Endothelial cell of umbilical vein (primary cell): Measurements from ENCODE around the gene LPP. TPM values are rescaled to one million over a fixed set of nuclear protein-coding genes. Genes with fewer than 3 reads are reported as not detected.

Experiments used
- BruUV-seq: library from RNA; stranded (reverse); fragments of 400-500 nt; replicated peaks from 2 replicates; lab custom pipeline; 2021; lab: Mats Ljungman, UMichigan
- CTCF ChIA-PET: fragments of 300-600, 350-600 bp; sonication (Branson Sonifier 250); formaldehyde crosslinking; loops from one replicate; lab custom pipeline; 2021; ENCODE audit warnings: antibody characterized with exemption, inconsistent platforms; lab: Charles Lee
- POLR2A ChIA-PET: fragments of 300-600, 350-600 bp; sonication (Branson Sonifier 250); formaldehyde crosslinking; loops from one replicate; lab custom pipeline; 2021; ENCODE audit warnings: antibody characterized with exemption, inconsistent platforms; lab: Charles Lee
- DNase-seq: peaks from one replicate; pipeline ENCODE4 v3.0.0-alpha.2; 2011; ENCODE audit warnings: low read depth, low spot score
- FAIRE-seq: peaks from 2 replicates; lab custom pipeline; 2011; peaks lifted over from hg19 to GRCh38; lab: Jason Lieb, UNC
- H2AFZ ChIP-seq: 2 replicates; pipeline ENCODE4 v1.6.0; 2012; ENCODE audit warnings: low read depth, low read length, control low read depth, inconsistent platforms
- H3K27ac ChIP-seq: 2 replicates; pipeline ENCODE4 v1.5.1; 2011; ENCODE audit warnings: low read depth, mild to moderate bottlenecking, control low read depth, low read length, moderate library complexity; ENCODE audit not compliant: insufficient read depth
- H3K27me3 ChIP-seq, 2 experiments: 2 replicates each; pipeline versions ENCODE4 v1.6.0 to v1.6.1; 2011; ENCODE audit warnings: low read length in 2 of 2, mixed read lengths in 1 of 2; ENCODE audit not compliant: control insufficient read depth in 2 of 2, insufficient read depth in 2 of 2
- H3K36me3 ChIP-seq, 2 experiments: 2 replicates in 1 of 2; 3 replicates in 1 of 2; pipeline ENCODE4 v1.5.1; 2011; ENCODE audit warnings: low read length in 2 of 2, mild to moderate bottlenecking in 1 of 2, moderate library complexity in 1 of 2; ENCODE audit not compliant: control insufficient read depth in 2 of 2, insufficient read depth in 2 of 2; ENCODE audit errors: extremely low read depth in 1 of 2
- H3K4me1 ChIP-seq: 3 replicates; pipeline ENCODE4 v1.5.1; 2011; ENCODE audit warnings: mild to moderate bottlenecking, low read length; ENCODE audit not compliant: control insufficient read depth, insufficient read depth; ENCODE audit errors: extremely low read depth
- H3K4me2 ChIP-seq: 2 replicates; pipeline ENCODE4 v1.6.1; 2011; ENCODE audit warnings: low read length, control low read depth, mixed read lengths; ENCODE audit not compliant: insufficient read depth
- H3K4me3 ChIP-seq, 3 experiments: fragments of 200-600 bp in 1 of 3; sonication (generic), shearing (Covaris generic) in 1 of 3; replicated peaks in 1 of 3; 2 replicates each; pipeline ENCODE4 v1.5.1; 2011 to 2016; ENCODE audit warnings: control low read depth in 3 of 3, low read length in 3 of 3, mild to moderate bottlenecking in 2 of 3, inconsistent platforms in 1 of 3, low read depth in 1 of 3, moderate library complexity in 1 of 3; ENCODE audit not compliant: insufficient read depth in 1 of 3
- H3K79me2 ChIP-seq: 2 replicates; pipeline ENCODE4 v1.6.0; 2012; ENCODE audit warnings: low read length, inconsistent platforms; ENCODE audit not compliant: control insufficient read depth, insufficient read depth
- H3K9ac ChIP-seq: replicated peaks from 2 replicates; pipeline ENCODE3; 2011; ENCODE audit warnings: low read length, control low read depth; ENCODE audit not compliant: insufficient read depth; ENCODE audit errors: extremely low read depth
- H3K9me1 ChIP-seq: replicated peaks from 3 replicates; pipeline ENCODE4 v1.6.0; 2011; ENCODE audit warnings: mild to moderate bottlenecking, low read length; ENCODE audit not compliant: control insufficient read depth, insufficient read depth; ENCODE audit errors: extremely low read depth
- H3K9me3 ChIP-seq: replicated peaks from 2 replicates; pipeline ENCODE4 v1.5.1; 2012; ENCODE audit warnings: low read length, inconsistent platforms; ENCODE audit not compliant: control insufficient read depth, insufficient read depth
- H4K20me1 ChIP-seq: replicated peaks from 2 replicates; pipeline ENCODE3; 2011; ENCODE audit warnings: mild to moderate bottlenecking, low read length; ENCODE audit not compliant: control insufficient read depth, insufficient read depth; ENCODE audit errors: extremely low read depth
- EZH2 ChIP-seq: IDR thresholded peaks from 2 replicates; pipeline ENCODE4 v1.6.1; 2012; ENCODE audit warnings: borderline replicate concordance, low read depth, mild to moderate bottlenecking, moderate library complexity, low read length, inconsistent platforms; ENCODE audit not compliant: severe bottlenecking
- FOS ChIP-seq: IDR thresholded peaks from 2 replicates; pipeline ENCODE4 v1.6.1; 2011; ENCODE audit warnings: mild to moderate bottlenecking, low read length, moderate library complexity, borderline replicate concordance; ENCODE audit not compliant: insufficient read depth
- GATA2 ChIP-seq: IDR thresholded peaks from 2 replicates; pipeline ENCODE4 v1.7.0; 2011; ENCODE audit warnings: low read depth, mild to moderate bottlenecking, moderate library complexity, mixed read lengths, low read length; ENCODE audit not compliant: insufficient read length, insufficient read depth
- JUN ChIP-seq: IDR thresholded peaks from 2 replicates; pipeline ENCODE4 v1.6.1; 2011; ENCODE audit warnings: borderline replicate concordance, low read depth; ENCODE audit not compliant: insufficient read length, insufficient read depth
- MAX ChIP-seq: IDR thresholded peaks from 2 replicates; pipeline ENCODE4 v1.6.1; 2011; ENCODE audit not compliant: insufficient read depth, insufficient read length
- MYC ChIP-seq: IDR thresholded peaks from one replicate; pipeline ENCODE4 v1.6.1; 2011; ENCODE audit warnings: mild to moderate bottlenecking, low read depth, low read length
- POLR2A ChIP-seq: IDR thresholded peaks from 2 replicates; pipeline ENCODE4 v1.6.1; 2012; ENCODE audit warnings: low read depth, mild to moderate bottlenecking, control low read depth, low read length
- POLR2AphosphoS5 ChIP-seq: IDR thresholded peaks from 2 replicates; pipeline ENCODE4 v1.6.1; 2012; ENCODE audit warnings: low read depth, mild to moderate bottlenecking, control low read depth, low read length, moderate library complexity; ENCODE audit not compliant: insufficient read depth
- dilution Hi-C: fragments of 300-500 bp; cut with MboI; formaldehyde crosslinking; loops from one replicate; pipeline ENCODE4 v1.15.0; 2019; ENCODE audit warnings: low sequenced_read_pairs; ENCODE audit not compliant: extremely low pct_ligation_motif_present
- intact Hi-C: fragments of 100-400 bp; cut with micrococcal nuclease; formaldehyde crosslinking; loops from one replicate; pipeline ENCODE4 v1.10.0; 2022
- polyA plus RNA-seq, 4 experiments: library from polyadenylated mRNA; depleted of rRNA in 3 of 4; stranded (reverse) in 3 of 4; unstranded in 1 of 4; fragments of >200 nt; gene quantifications; 2 replicates each; pipeline versions ENCODE4 v1.2.1 to v1.2.3, GENCODE V29; 2011 to 2012; ENCODE audit warnings: missing spikeins in 1 of 4
- total RNA-seq: library from RNA; stranded (reverse); gene quantifications from 2 replicates; pipeline ENCODE4 v1.2.3, GENCODE V29; 2021
- TF ChIP-seq, protein P1 (sequence below), 2 donors: IDR thresholded peaks; 1 replicate in 1 of 2; 2 replicates in 1 of 2; pipeline ENCODE4 v1.5.1; 2011; ENCODE audit warnings: low read length in 2 of 2, mild to moderate bottlenecking in 2 of 2, moderate library complexity in 2 of 2, control low read depth in 1 of 2, inconsistent platforms in 1 of 2, low read depth in 1 of 2; ENCODE audit not compliant: insufficient read depth in 1 of 2; ENCODE audit errors: extremely low read depth in 1 of 2

The LPP gene
- total and polyA plus RNA-seq, 2 donors (not counting 3 experiments of a cell fraction or from before 2014, with no cell fraction given) = 16.9 to 153 TPM

DNA sequence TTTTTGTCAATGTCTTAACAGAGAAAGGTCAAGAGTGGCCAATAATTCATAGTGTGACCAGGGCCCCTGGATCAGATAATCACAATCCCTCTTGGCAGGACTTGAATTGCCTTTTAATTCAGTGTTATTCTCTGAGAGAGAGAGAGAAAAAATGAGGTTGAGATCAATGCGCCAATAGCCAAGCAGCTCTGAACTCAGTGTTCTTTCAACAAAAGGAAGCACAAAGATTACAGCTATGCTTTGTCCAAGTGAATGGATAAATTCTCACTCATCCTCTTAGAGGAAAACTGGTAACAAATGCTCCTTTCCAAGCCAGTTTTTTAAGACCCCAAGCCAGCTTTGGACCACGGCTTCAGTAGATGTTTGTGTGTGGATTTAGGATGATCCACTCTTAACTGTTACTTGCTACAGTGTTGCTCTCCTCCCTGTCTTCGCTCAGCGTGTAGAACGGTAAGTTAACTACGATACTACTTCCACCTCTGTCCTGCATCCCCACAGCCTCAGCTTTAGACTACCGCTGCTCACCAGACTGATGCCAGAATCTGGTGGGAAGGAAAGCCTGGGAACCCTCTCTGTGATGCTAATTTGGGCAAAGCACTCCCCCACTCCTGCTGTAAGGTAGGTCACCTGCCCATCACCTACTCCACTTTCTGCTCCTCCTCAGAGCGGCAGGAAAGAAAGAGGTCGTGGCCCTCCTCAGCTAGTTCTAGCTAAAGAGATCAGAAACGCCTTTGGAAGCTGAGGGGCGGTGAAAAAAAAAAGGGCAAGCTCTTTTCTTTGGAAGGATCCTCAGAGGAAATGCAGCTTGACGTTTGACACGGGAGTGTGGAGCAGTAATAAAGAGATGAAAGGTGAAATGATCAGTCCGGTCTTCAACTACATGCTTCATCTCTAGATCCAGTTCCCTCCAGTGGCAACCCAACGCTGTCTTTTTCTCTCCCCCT lies 46.8 kb upstream of the LPP start:
- Histone ChIP-seq H4K20me1 (no peaks in the 10 kb centered on the region), H3K9ac (no peak overlapping the region), H3K36me3 (no peaks in the 10 kb centered on the region), H3K9me3 (no peaks in the 10 kb centered on the region), H3K4me1 (no peaks in the 10 kb centered on the region), H3K27ac (no peak overlapping the region), H3K27me3 (peaks cover 4 to 7% of the 10 kb centered on the region in 2 experiments), H2AFZ (no peak overlapping the region), H3K79me2 (no peaks in the 10 kb centered on the region), H3K4me2 (no peak overlapping the region), H3K4me3 (no peak overlapping the region), H3K9me1 (no peaks in the 10 kb centered on the region)
- no peak for FAIRE-seq
- dilution Hi-C loops = no loop called here
- ChIA-PET POLR2A (no interaction called here), CTCF (interaction anchor here (1.3 kb wide), 1 partner anchor 26 kb away, joined by 3 read pairs; no protein-coding TSS in a partner anchor)
- TF ChIP-seq FOS (no peak), GATA2 (no peak), MAX (no peak)
- BruUV-seq = no TSS peak
- DNase-seq = no peak
- intact Hi-C loops = no loop called here

GRCh38 chr3:188108703-188109412 lies 45.1 kb upstream of the LPP start:
- Histone ChIP-seq H3K36me3 (no peaks in the 10 kb centered on the region), H3K4me3 (no peak overlapping the region), H3K9me3 (no peaks in the 10 kb centered on the region), H3K4me1 (no peaks in the 10 kb centered on the region), H3K9me1 (no peaks in the 10 kb centered on the region), H3K79me2 (no peaks in the 10 kb centered on the region), H3K4me2 (no peak overlapping the region), H3K27me3 (peaks cover 4 to 7% of the 10 kb centered on the region in 2 experiments), H2AFZ (no peak overlapping the region), H4K20me1 (no peaks in the 10 kb centered on the region), H3K27ac (no peak overlapping the region), H3K9ac (no peak overlapping the region)
- ChIA-PET POLR2A (no interaction called here), CTCF (no interaction called here)
- BruUV-seq = no TSS peak
- FAIRE-seq (no peak), DNase-seq (no peak)
- dilution Hi-C loops (no loop called here), intact Hi-C loops (no loop called here)
- no peak for TF ChIP-seq MYC
- no peak for TF ChIP-seq MAX
- no peak for TF ChIP-seq POLR2AphosphoS5
- TF ChIP-seq, protein P1, sequence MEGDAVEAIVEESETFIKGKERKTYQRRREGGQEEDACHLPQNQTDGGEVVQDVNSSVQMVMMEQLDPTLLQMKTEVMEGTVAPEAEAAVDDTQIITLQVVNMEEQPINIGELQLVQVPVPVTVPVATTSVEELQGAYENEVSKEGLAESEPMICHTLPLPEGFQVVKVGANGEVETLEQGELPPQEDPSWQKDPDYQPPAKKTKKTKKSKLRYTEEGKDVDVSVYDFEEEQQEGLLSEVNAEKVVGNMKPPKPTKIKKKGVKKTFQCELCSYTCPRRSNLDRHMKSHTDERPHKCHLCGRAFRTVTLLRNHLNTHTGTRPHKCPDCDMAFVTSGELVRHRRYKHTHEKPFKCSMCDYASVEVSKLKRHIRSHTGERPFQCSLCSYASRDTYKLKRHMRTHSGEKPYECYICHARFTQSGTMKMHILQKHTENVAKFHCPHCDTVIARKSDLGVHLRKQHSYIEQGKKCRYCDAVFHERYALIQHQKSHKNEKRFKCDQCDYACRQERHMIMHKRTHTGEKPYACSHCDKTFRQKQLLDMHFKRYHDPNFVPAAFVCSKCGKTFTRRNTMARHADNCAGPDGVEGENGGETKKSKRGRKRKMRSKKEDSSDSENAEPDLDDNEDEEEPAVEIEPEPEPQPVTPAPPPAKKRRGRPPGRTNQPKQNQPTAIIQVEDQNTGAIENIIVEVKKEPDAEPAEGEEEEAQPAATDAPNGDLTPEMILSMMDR (IDR thresholded peaks at IDR 0.05; ENCODE audit: extremely low read depth in 1 of 2, insufficient read depth in 1 of 2, low read depth in 1 of 2, low read length in 2 of 2) = no peak
- no peak for TF ChIP-seq FOS
- no peak for TF ChIP-seq JUN
- no peak for TF ChIP-seq EZH2
- TF ChIP-seq GATA2 = no peak
- TF ChIP-seq POLR2A = no peak
